Fibroblast of the aortic adventitia (primary cell): ENCODE data around the gene COL6A2. TPM values are rescaled to one million over a fixed set of nuclear protein-coding genes. Genes with fewer than 3 reads are reported as not detected.
"Not testable (repeated sequence)": the region's sequence is repeated elsewhere in the genome, so short reads cannot be mapped to it uniquely, and the experiment has no call there.

Experiments
- DNase-seq: peaks from one replicate; pipeline ENCODE4 v3.0.0-alpha.2; 2010; ENCODE audit warnings: low read depth
- H3K4me3 ChIP-seq: 2 replicates; pipeline ENCODE4 v1.5.1; 2011; ENCODE audit warnings: low read depth, mild to moderate bottlenecking, control low read depth, low read length, moderate library complexity
- CTCF ChIP-seq: IDR thresholded peaks from 2 replicates; pipeline ENCODE4 v1.5.1; 2011; ENCODE audit warnings: mild to moderate bottlenecking, low read length, control low read depth, inconsistent platforms; ENCODE audit not compliant: insufficient read depth
- total RNA-seq: library from RNA; depleted of rRNA; stranded (reverse); fragments of >200 nt; gene quantifications from 2 replicates; pipeline ENCODE4 v1.2.3, GENCODE V29; 2012; ENCODE audit warnings: low replicate concordance

The COL6A2 gene
- total RNA-seq, 1 donor: 1,068 TPM

GRCh38 chr21:46168659-46169386, 70.9 kb downstream of the COL6A2 start:
- TF ChIP-seq CTCF: no peak
- DNase-seq: no peak
- H3K4me3 ChIP-seq: no peak overlapping the region

- DNase-seq, H3K4me3 ChIP-seq: not testable (repeated sequence)
Observed at GRCh38 chr21:46170436-46171193, 72.7 kb downstream of the COL6A2 start.

GRCh38 chr21:46171585-46171984, 73.7 kb downstream of the COL6A2 start:
- peak; percentile 50 for DNase-seq
- TF ChIP-seq CTCF: no peak
- H3K4me3 ChIP-seq: no peak overlapping the region

GRCh38 chr21:46171996-46172862, 74.3 kb downstream of the COL6A2 start:
- TF ChIP-seq CTCF: no peak
- H3K4me3 ChIP-seq: no peak overlapping the region
- DNase-seq: no peak

- H3K4me3 ChIP-seq: no peak overlapping the region
- no peak for DNase-seq
- no peak for TF ChIP-seq CTCF
Observed at GRCh38 chr21:46172863-46173528, 75.1 kb downstream of the COL6A2 start.

GRCh38 chr21:46173573-46173972, 75.7 kb downstream of the COL6A2 start:
- no peak for DNase-seq
- no peak overlapping the region for H3K4me3 ChIP-seq
- TF ChIP-seq CTCF: no peak

GRCh38 chr21:46176443-46177129, 78.7 kb downstream of the COL6A2 start:
- H3K4me3 ChIP-seq, DNase-seq: not testable (repeated sequence)
